OCI-LY1 (cell line): Measurements from ENCODE around the gene TNP1.

Experiments used
- H2AFZ ChIP-seq: fragments of 200-600 bp; sonication (generic), shearing (Covaris generic); 2 replicates; pipeline ENCODE4 v1.6.0; 2014; ENCODE audit warnings: antibody characterized with exemption, mild to moderate bottlenecking, low read length
- H3F3A ChIP-seq: fragments of 200-600 bp; sonication (generic), shearing (Covaris generic); 2 replicates; pipeline ENCODE4 v1.6.0; 2014; ENCODE audit warnings: mild to moderate bottlenecking, antibody characterized with exemption, low read length, moderate library complexity; ENCODE audit not compliant: insufficient read depth
- H3K27ac ChIP-seq: fragments of 200-600 bp; sonication (generic); 2 replicates; pipeline ENCODE4 v1.5.1; 2014; ENCODE audit warnings: low read length, mixed run types, mild to moderate bottlenecking, low read depth; ENCODE audit not compliant: poor library complexity, severe bottlenecking
- H3K27me3 ChIP-seq: fragments of 200-600 bp; sonication (generic); 2 replicates; pipeline ENCODE4 v1.6.0; 2014; ENCODE audit warnings: antibody characterized with exemption, mild to moderate bottlenecking, low read length, moderate library complexity; ENCODE audit not compliant: insufficient read depth
- H3K36me3 ChIP-seq: fragments of 200-600 bp; sonication (generic); 2 replicates; pipeline ENCODE4 v1.6.1; 2014; ENCODE audit warnings: mild to moderate bottlenecking, antibody characterized with exemption, low read length, moderate library complexity, mixed read lengths; ENCODE audit not compliant: insufficient read depth
- H3K4me1 ChIP-seq: fragments of 200-600 bp; sonication (generic); 2 replicates; pipeline ENCODE4 v1.5.1; 2014; ENCODE audit warnings: mild to moderate bottlenecking, low read length, moderate library complexity; ENCODE audit not compliant: insufficient read depth, severe bottlenecking
- H3K4me2 ChIP-seq: fragments of 200-600 bp; sonication (generic), shearing (Covaris generic); 2 replicates; pipeline ENCODE4 v1.6.1; 2014; ENCODE audit warnings: low read length
- H3K4me3 ChIP-seq: fragments of 200-600 bp; sonication (generic); 2 replicates; pipeline ENCODE4 v1.5.1; 2014; ENCODE audit warnings: low read length, low read depth, mild to moderate bottlenecking, mixed read lengths; ENCODE audit not compliant: poor library complexity, severe bottlenecking
- H3K79me2 ChIP-seq: fragments of 200-600 bp; shearing (Covaris generic); 2 replicates; pipeline ENCODE4 v1.6.1; 2016; ENCODE audit warnings: mixed run types, low read length, mixed read lengths; ENCODE audit not compliant: insufficient read depth
- H3K9ac ChIP-seq: fragments of 200-600 bp; sonication (generic), shearing (Covaris generic); 2 replicates; pipeline ENCODE4 v1.6.1; 2014; ENCODE audit warnings: mild to moderate bottlenecking, low read length, mixed read lengths
- H3K9me2 ChIP-seq: fragments of 200-600 bp; sonication (generic), shearing (Covaris generic); 2 replicates; pipeline ENCODE4 v1.6.1; 2014; ENCODE audit warnings: low read depth, mild to moderate bottlenecking, low read length, mixed read lengths
- H3K9me3 ChIP-seq: fragments of 200-600 bp; shearing (Covaris generic); 2 replicates; pipeline ENCODE4 v1.6.1; 2014; ENCODE audit warnings: low read length, mixed read lengths
- H4K20me1 ChIP-seq: fragments of 200-600 bp; sonication (generic), shearing (Covaris generic); 2 replicates; pipeline ENCODE4 v1.6.0; 2016; ENCODE audit warnings: mild to moderate bottlenecking, low read length; ENCODE audit not compliant: insufficient read depth
- CTCF ChIP-seq: fragments of 200-600 bp; sonication (generic), shearing (Covaris generic); IDR thresholded peaks from 2 replicates; pipeline ENCODE4 v1.5.1; 2017; ENCODE audit warnings: mild to moderate bottlenecking, antibody characterized with exemption, low read length, moderate library complexity, mixed read lengths
- EZH2 ChIP-seq: fragments of 200-600 bp; sonication (generic), shearing (Covaris generic); IDR thresholded peaks from 2 replicates; pipeline ENCODE4 v1.8.0; 2017; ENCODE audit warnings: borderline replicate concordance, mixed run types, mild to moderate bottlenecking, antibody characterized with exemption, low read length, moderate library complexity, mixed read lengths

TNP1 gene

GRCh38 chr2:216855605-216856004 lies 4.3 kb downstream of the TNP1 start:
- Histone ChIP-seq H3K4me1 (no peaks in the 10 kb centered on the region), H3K36me3 (no peaks in the 10 kb centered on the region), H3K4me3 (no peak overlapping the region), H3K9me2 (no peaks in the 10 kb centered on the region), H4K20me1 (no peaks in the 10 kb centered on the region), H3K79me2 (no peaks in the 10 kb centered on the region), H3K9ac (no peak overlapping the region), H2AFZ (no peak overlapping the region), H3K4me2 (no peak overlapping the region), H3K9me3 (no peaks in the 10 kb centered on the region), H3K27ac (no peak overlapping the region), H3F3A (no peaks in the 10 kb centered on the region), H3K27me3 (no peaks in the 10 kb centered on the region; the same call in 1 of the 2 replicates)
- TF ChIP-seq EZH2 (no peak), CTCF (no peak)

GRCh38 chr2:216855079-216855478 lies 4.8 kb downstream of the TNP1 start:
- Histone ChIP-seq H3K79me2 (no peaks in the 10 kb centered on the region), H3K4me2 (no peak overlapping the region), H3K4me1 (no peaks in the 10 kb centered on the region), H3F3A (no peaks in the 10 kb centered on the region), H3K27ac (no peak overlapping the region), H3K36me3 (no peaks in the 10 kb centered on the region), H3K9ac (no peak overlapping the region), H3K9me2 (no peaks in the 10 kb centered on the region), H2AFZ (no peak overlapping the region), H3K27me3 (no peaks in the 10 kb centered on the region; the same call in 1 of the 2 replicates), H3K9me3 (no peaks in the 10 kb centered on the region), H3K4me3 (no peak overlapping the region), H4K20me1 (no peaks in the 10 kb centered on the region)
- TF ChIP-seq EZH2 (no peak), CTCF (no peak)

- Histone ChIP-seq H3K4me2 (no peak overlapping the region), H3F3A (no peaks in the 10 kb centered on the region), H3K27me3 (no peaks in the 10 kb centered on the region), H3K4me1 (no peaks in the 10 kb centered on the region), H3K9me2 (no peaks in the 10 kb centered on the region), H2AFZ (no peak overlapping the region), H3K79me2 (no peaks in the 10 kb centered on the region), H3K9ac (no peak overlapping the region), H3K36me3 (no peaks in the 10 kb centered on the region), H4K20me1 (no peaks in the 10 kb centered on the region), H3K9me3 (no peaks in the 10 kb centered on the region), H3K4me3 (no peak overlapping the region), H3K27ac (no peak overlapping the region)
- TF ChIP-seq EZH2 (no peak), CTCF (no peak)
Observed at GRCh38 chr2:216851486-216852090, 8.3 kb downstream of the TNP1 start.
